Panc1 (cell line): ENCODE results near the gene PCDH1. TPM values are rescaled to one million over a fixed set of nuclear protein-coding genes. Genes with fewer than 3 reads are reported as not detected.

Experiments
- ATAC-seq: fragments of 200-7000 bp; cut with Tn5 transposase; 2 replicates; pipeline ENCODE4 v1.9.1; 2020; ENCODE audit warnings: mild to moderate bottlenecking, moderate library complexity
- BruUV-seq: library from RNA; stranded (reverse); fragments of 400-500 nt; replicated peaks from 2 replicates; lab custom pipeline; 2021; lab: Mats Ljungman, UMichigan
- CTCF ChIA-PET: fragments of 300-600 bp; sonication (Branson Sonifier 250); formaldehyde crosslinking; loops from one replicate; lab custom pipeline; 2022; ENCODE audit warnings: antibody characterized with exemption; lab: Charles Lee
- POLR2A ChIA-PET: fragments of 300-600 bp; sonication (Branson Sonifier 250); formaldehyde crosslinking; loops from one replicate; lab custom pipeline; 2022; ENCODE audit warnings: antibody characterized with exemption; lab: Charles Lee
- DNase-seq: peaks from one replicate; pipeline ENCODE4 v3.0.0-alpha.2; 2010; ENCODE audit warnings: low read depth, low spot score
- H3K27ac ChIP-seq: 2 replicates; pipeline ENCODE4 v1.5.1; 2011; ENCODE audit warnings: mild to moderate bottlenecking, low read length, inconsistent platforms
- H3K27me3 ChIP-seq: fragments of 200-500 bp; sonication (Bioruptor generic); 2 replicates; pipeline ENCODE4 v1.6.0; 2014; ENCODE audit warnings: low read length, inconsistent platforms; ENCODE audit not compliant: control insufficient read depth, insufficient read depth
- H3K36me3 ChIP-seq: fragments of 200-500 bp; sonication (Bioruptor generic); 2 replicates; pipeline ENCODE4 v1.5.1; 2014; ENCODE audit warnings: inconsistent platforms, mild to moderate bottlenecking, low read length, moderate library complexity; ENCODE audit not compliant: control insufficient read depth, insufficient read depth
- H3K4me1 ChIP-seq: 2 replicates; pipeline ENCODE4 v1.5.1; 2011; ENCODE audit warnings: inconsistent platforms, mild to moderate bottlenecking, low read length, moderate library complexity; ENCODE audit not compliant: control insufficient read depth, insufficient read depth
- H3K4me3 ChIP-seq, 2 experiments: 2 replicates each; pipeline ENCODE4 v1.5.1; 2011 to 2012; ENCODE audit warnings: low read depth in 2 of 2, low read length in 2 of 2, mild to moderate bottlenecking in 2 of 2, inconsistent platforms in 1 of 2, moderate library complexity in 1 of 2
- H3K9me3 ChIP-seq: fragments of 200-500 bp; sonication (Bioruptor generic); 2 replicates; pipeline ENCODE4 v1.5.1; 2014; ENCODE audit warnings: low read depth, mild to moderate bottlenecking, inconsistent platforms, low read length, moderate library complexity; ENCODE audit not compliant: control insufficient read depth, insufficient read depth
- CTCF ChIP-seq: fragments of 450-650 bp; IDR thresholded peaks from 2 replicates; pipeline ENCODE4 v1.5.1; 2017; ENCODE audit warnings: mild to moderate bottlenecking
- POLR2AphosphoS5 ChIP-seq: IDR thresholded peaks from 2 replicates; pipeline ENCODE4 v1.6.1; 2012; ENCODE audit warnings: mild to moderate bottlenecking, low read depth, low read length, moderate library complexity
- REST ChIP-seq, 2 experiments: IDR thresholded peaks; 2 replicates each; pipeline ENCODE4 v1.6.1; 2011 to 2012; ENCODE audit warnings: low read depth in 2 of 2, control low read depth in 1 of 2, low read length in 1 of 2, mild to moderate bottlenecking in 1 of 2, moderate library complexity in 1 of 2; ENCODE audit not compliant: insufficient read depth in 1 of 2
- SIN3A ChIP-seq: IDR thresholded peaks from 2 replicates; pipeline ENCODE4 v1.6.1; 2012; ENCODE audit warnings: low read depth, mild to moderate bottlenecking, low read length, moderate library complexity, borderline replicate concordance; ENCODE audit not compliant: insufficient read depth
- TCF7L2 ChIP-seq: IDR thresholded peaks from 2 replicates; pipeline ENCODE4 v1.6.1; 2011; ENCODE audit warnings: mild to moderate bottlenecking, low read depth, low read length, inconsistent platforms
- in situ Hi-C: cut with HindIII; loops from 2 replicates; pipeline ENCODE4 v1.10.0; 2016; ENCODE audit warnings: low sequenced_read_pairs, low pct_unique_long_range_greater_than_20kb
- intact Hi-C: fragments of 100-400 bp; cut with micrococcal nuclease; formaldehyde crosslinking; loops from one replicate; pipeline ENCODE4 v1.10.0; 2022; ENCODE audit not compliant: unreplicated experiment
- total RNA-seq: library from RNA; stranded (reverse); gene quantifications from one replicate; pipeline ENCODE4 v1.2.1, GENCODE V29; 2021; ENCODE audit not compliant: unreplicated experiment

The PCDH1 gene
- total RNA-seq, 1 experiment from 2014 or later, result 9.0 TPM

- ChIA-PET CTCF (interaction anchor here (0.6 kb wide), 1 partner anchor 152 kb away, joined by 8 read pairs; no protein-coding TSS in a partner anchor), POLR2A (no interaction called here)
- in situ Hi-C loops, result no loop called here
- ATAC-seq (no peak), DNase-seq (no peak)
- BruUV-seq, result no TSS peak
- H3K4me3 ChIP-seq, result no peak overlapping the region
- no peaks in the 10 kb centered on the region; the same call in 1 of the 2 replicates for H3K36me3 ChIP-seq
- H3K27me3 ChIP-seq, result no peaks in the 10 kb centered on the region
- peaks cover 9% of the 10 kb centered on the region for H3K4me1 ChIP-seq
- H3K27ac ChIP-seq, result no peak overlapping the region
- intact Hi-C loops, result no loop called here
- H3K9me3 ChIP-seq, result no peaks in the 10 kb centered on the region
- TF ChIP-seq POLR2AphosphoS5 (no peak), SIN3A (no peak), CTCF (no peak), REST (IDR thresholded peaks at IDR 0.05; ENCODE audit: insufficient read depth in 1 of 2, low read depth in 2 of 2, low read length in 1 of 2) (no peak), TCF7L2 (no peak)
Measured at GRCh38 chr5:141846031-141846430, 32.2 kb downstream of the PCDH1 start.

- no peak overlapping the region for H3K4me3 ChIP-seq
- no TSS peak for BruUV-seq
- TF ChIP-seq TCF7L2 (no peak), SIN3A (no peak), POLR2AphosphoS5 (no peak), CTCF (no peak), REST (IDR thresholded peaks at IDR 0.05; ENCODE audit: insufficient read depth in 1 of 2, low read depth in 2 of 2, low read length in 1 of 2) (no peak)
- H3K9me3 ChIP-seq, result no peaks in the 10 kb centered on the region
- no peaks in the 10 kb centered on the region for H3K27me3 ChIP-seq
- POLR2A ChIA-PET, result no interaction called here
- no peak for DNase-seq
- intact Hi-C loops, result no loop called here
- CTCF ChIA-PET, result interaction anchor here (0.6 kb wide), 1 partner anchor 151 kb away, joined by 8 read pairs; no protein-coding TSS in a partner anchor
- H3K27ac ChIP-seq, result no peak overlapping the region
- in situ Hi-C loops, result no loop called here
- no peaks in the 10 kb centered on the region; the same call in 1 of the 2 replicates for H3K36me3 ChIP-seq
- H3K4me1 ChIP-seq, result peaks cover 9% of the 10 kb centered on the region
- no peak for ATAC-seq
Measured at GRCh38 chr5:141845371-141845851, 32.8 kb downstream of the PCDH1 start.
